Endothelial cell of umbilical vein (primary cell): ENCODE data around the gene COG5. TPM values are rescaled to one million over a fixed set of nuclear protein-coding genes. Genes with fewer than 3 reads are reported as not detected.

Experiments used
- BruUV-seq: library from RNA; stranded (reverse); fragments of 400-500 nt; replicated peaks from 2 replicates; lab custom pipeline; 2021; lab: Mats Ljungman, UMichigan
- CTCF ChIA-PET: fragments of 300-600, 350-600 bp; sonication (Branson Sonifier 250); formaldehyde crosslinking; loops from one replicate; lab custom pipeline; 2021; ENCODE audit warnings: antibody characterized with exemption, inconsistent platforms; lab: Charles Lee
- POLR2A ChIA-PET: fragments of 300-600, 350-600 bp; sonication (Branson Sonifier 250); formaldehyde crosslinking; loops from one replicate; lab custom pipeline; 2021; ENCODE audit warnings: antibody characterized with exemption, inconsistent platforms; lab: Charles Lee
- DNase-seq: peaks from one replicate; pipeline ENCODE4 v3.0.0-alpha.2; 2011; ENCODE audit warnings: low read depth, low spot score
- FAIRE-seq: peaks from 2 replicates; lab custom pipeline; 2011; peaks lifted over from hg19 to GRCh38; lab: Jason Lieb, UNC
- H2AFZ ChIP-seq: 2 replicates; pipeline ENCODE4 v1.6.0; 2012; ENCODE audit warnings: low read depth, low read length, control low read depth, inconsistent platforms
- H3K27ac ChIP-seq: 2 replicates; pipeline ENCODE4 v1.5.1; 2011; ENCODE audit warnings: low read depth, mild to moderate bottlenecking, control low read depth, low read length, moderate library complexity; ENCODE audit not compliant: insufficient read depth
- H3K27me3 ChIP-seq, 2 experiments: 2 replicates each; pipeline versions ENCODE4 v1.6.0 to v1.6.1; 2011; ENCODE audit warnings: low read length in 2 of 2, mixed read lengths in 1 of 2; ENCODE audit not compliant: control insufficient read depth in 2 of 2, insufficient read depth in 2 of 2
- H3K36me3 ChIP-seq, 2 experiments: 2 replicates in 1 of 2; 3 replicates in 1 of 2; pipeline ENCODE4 v1.5.1; 2011; ENCODE audit warnings: low read length in 2 of 2, mild to moderate bottlenecking in 1 of 2, moderate library complexity in 1 of 2; ENCODE audit not compliant: control insufficient read depth in 2 of 2, insufficient read depth in 2 of 2; ENCODE audit errors: extremely low read depth in 1 of 2
- H3K4me1 ChIP-seq: 3 replicates; pipeline ENCODE4 v1.5.1; 2011; ENCODE audit warnings: mild to moderate bottlenecking, low read length; ENCODE audit not compliant: control insufficient read depth, insufficient read depth; ENCODE audit errors: extremely low read depth
- H3K4me2 ChIP-seq: 2 replicates; pipeline ENCODE4 v1.6.1; 2011; ENCODE audit warnings: low read length, control low read depth, mixed read lengths; ENCODE audit not compliant: insufficient read depth
- H3K4me3 ChIP-seq, 3 experiments: fragments of 200-600 bp in 1 of 3; sonication (generic), shearing (Covaris generic) in 1 of 3; replicated peaks in 1 of 3; 2 replicates each; pipeline ENCODE4 v1.5.1; 2011 to 2016; ENCODE audit warnings: control low read depth in 3 of 3, low read length in 3 of 3, mild to moderate bottlenecking in 2 of 3, inconsistent platforms in 1 of 3, low read depth in 1 of 3, moderate library complexity in 1 of 3; ENCODE audit not compliant: insufficient read depth in 1 of 3
- H3K79me2 ChIP-seq: 2 replicates; pipeline ENCODE4 v1.6.0; 2012; ENCODE audit warnings: low read length, inconsistent platforms; ENCODE audit not compliant: control insufficient read depth, insufficient read depth
- H3K9ac ChIP-seq: replicated peaks from 2 replicates; pipeline ENCODE3; 2011; ENCODE audit warnings: low read length, control low read depth; ENCODE audit not compliant: insufficient read depth; ENCODE audit errors: extremely low read depth
- H3K9me1 ChIP-seq: replicated peaks from 3 replicates; pipeline ENCODE4 v1.6.0; 2011; ENCODE audit warnings: mild to moderate bottlenecking, low read length; ENCODE audit not compliant: control insufficient read depth, insufficient read depth; ENCODE audit errors: extremely low read depth
- H3K9me3 ChIP-seq: replicated peaks from 2 replicates; pipeline ENCODE4 v1.5.1; 2012; ENCODE audit warnings: low read length, inconsistent platforms; ENCODE audit not compliant: control insufficient read depth, insufficient read depth
- H4K20me1 ChIP-seq: replicated peaks from 2 replicates; pipeline ENCODE3; 2011; ENCODE audit warnings: mild to moderate bottlenecking, low read length; ENCODE audit not compliant: control insufficient read depth, insufficient read depth; ENCODE audit errors: extremely low read depth
- CTCF ChIP-seq, 2 donors: IDR thresholded peaks; 1 replicate in 1 of 2; 2 replicates in 1 of 2; pipeline ENCODE4 v1.5.1; 2011; ENCODE audit warnings: low read length in 2 of 2, mild to moderate bottlenecking in 2 of 2, moderate library complexity in 2 of 2, control low read depth in 1 of 2, inconsistent platforms in 1 of 2, low read depth in 1 of 2; ENCODE audit not compliant: insufficient read depth in 1 of 2; ENCODE audit errors: extremely low read depth in 1 of 2
- EZH2 ChIP-seq: IDR thresholded peaks from 2 replicates; pipeline ENCODE4 v1.6.1; 2012; ENCODE audit warnings: borderline replicate concordance, low read depth, mild to moderate bottlenecking, moderate library complexity, low read length, inconsistent platforms; ENCODE audit not compliant: severe bottlenecking
- FOS ChIP-seq: IDR thresholded peaks from 2 replicates; pipeline ENCODE4 v1.6.1; 2011; ENCODE audit warnings: mild to moderate bottlenecking, low read length, moderate library complexity, borderline replicate concordance; ENCODE audit not compliant: insufficient read depth
- GATA2 ChIP-seq: IDR thresholded peaks from 2 replicates; pipeline ENCODE4 v1.7.0; 2011; ENCODE audit warnings: low read depth, mild to moderate bottlenecking, moderate library complexity, mixed read lengths, low read length; ENCODE audit not compliant: insufficient read length, insufficient read depth
- JUN ChIP-seq: IDR thresholded peaks from 2 replicates; pipeline ENCODE4 v1.6.1; 2011; ENCODE audit warnings: borderline replicate concordance, low read depth; ENCODE audit not compliant: insufficient read length, insufficient read depth
- MYC ChIP-seq: IDR thresholded peaks from one replicate; pipeline ENCODE4 v1.6.1; 2011; ENCODE audit warnings: mild to moderate bottlenecking, low read depth, low read length
- POLR2A ChIP-seq: IDR thresholded peaks from 2 replicates; pipeline ENCODE4 v1.6.1; 2012; ENCODE audit warnings: low read depth, mild to moderate bottlenecking, control low read depth, low read length
- POLR2AphosphoS5 ChIP-seq: IDR thresholded peaks from 2 replicates; pipeline ENCODE4 v1.6.1; 2012; ENCODE audit warnings: low read depth, mild to moderate bottlenecking, control low read depth, low read length, moderate library complexity; ENCODE audit not compliant: insufficient read depth
- dilution Hi-C: fragments of 300-500 bp; cut with MboI; formaldehyde crosslinking; loops from one replicate; pipeline ENCODE4 v1.15.0; 2019; ENCODE audit warnings: low sequenced_read_pairs; ENCODE audit not compliant: extremely low pct_ligation_motif_present
- intact Hi-C: fragments of 100-400 bp; cut with micrococcal nuclease; formaldehyde crosslinking; loops from one replicate; pipeline ENCODE4 v1.10.0; 2022
- polyA plus RNA-seq, 4 experiments: library from polyadenylated mRNA; depleted of rRNA in 3 of 4; stranded (reverse) in 3 of 4; unstranded in 1 of 4; fragments of >200 nt; gene quantifications; 2 replicates each; pipeline versions ENCODE4 v1.2.1 to v1.2.3, GENCODE V29; 2011 to 2012; ENCODE audit warnings: missing spikeins in 1 of 4
- total RNA-seq: library from RNA; stranded (reverse); gene quantifications from 2 replicates; pipeline ENCODE4 v1.2.3, GENCODE V29; 2021
- TF ChIP-seq, protein P1 (sequence below): IDR thresholded peaks from 2 replicates; pipeline ENCODE4 v1.6.1; 2011; ENCODE audit not compliant: insufficient read depth, insufficient read length

Gene COG5
- total and polyA plus RNA-seq, 2 donors (not counting 3 experiments of a cell fraction or from before 2014, with no cell fraction given) = 18.8 to 45.3 TPM

- no peak for DNase-seq
- no peaks in the 10 kb centered on the region for H3K27me3 ChIP-seq
- H4K20me1 ChIP-seq = no peaks in the 10 kb centered on the region
- no peaks in the 10 kb centered on the region for H3K79me2 ChIP-seq
- no peak for FAIRE-seq
- H3K9ac ChIP-seq = no peak overlapping the region
- no peak overlapping the region for H3K27ac ChIP-seq
- dilution Hi-C loops = no loop called here
- no peaks in the 10 kb centered on the region for H3K9me3 ChIP-seq
- intact Hi-C loops = no loop called here
- BruUV-seq = no TSS peak
- no peak overlapping the region for H2AFZ ChIP-seq
- H3K4me3 ChIP-seq = no peak overlapping the region
- no peaks in the 10 kb centered on the region for H3K9me1 ChIP-seq
- no peaks in the 10 kb centered on the region for H3K36me3 ChIP-seq
- TF ChIP-seq FOS = no peak
- no peak for TF ChIP-seq CTCF (IDR thresholded peaks at IDR 0.05; ENCODE audit: extremely low read depth in 1 of 2, insufficient read depth in 1 of 2, low read depth in 1 of 2, low read length in 2 of 2)
- no peaks in the 10 kb centered on the region for H3K4me1 ChIP-seq
- no peak overlapping the region for H3K4me2 ChIP-seq
- ChIA-PET POLR2A (no interaction called here), CTCF (no interaction called here)
Observed at GRCh38 chr7:107304063-107304462, 259.7 kb downstream of the COG5 start.

- H3K4me3 ChIP-seq = no peak overlapping the region
- H3K9ac ChIP-seq = no peak overlapping the region
- BruUV-seq = no TSS peak
- TF ChIP-seq JUN (no peak), EZH2 (no peak), MYC (no peak), FOS (no peak), POLR2AphosphoS5 (no peak), GATA2 (no peak), POLR2A (no peak), CTCF (IDR thresholded peaks at IDR 0.05; ENCODE audit: extremely low read depth in 1 of 2, insufficient read depth in 1 of 2, low read depth in 1 of 2, low read length in 2 of 2) (no peak)
- TF ChIP-seq, protein P1, sequence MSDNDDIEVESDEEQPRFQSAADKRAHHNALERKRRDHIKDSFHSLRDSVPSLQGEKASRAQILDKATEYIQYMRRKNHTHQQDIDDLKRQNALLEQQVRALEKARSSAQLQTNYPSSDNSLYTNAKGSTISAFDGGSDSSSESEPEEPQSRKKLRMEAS = no peak
- H3K27ac ChIP-seq = no peak overlapping the region
- H3K27me3 ChIP-seq = no peaks in the 10 kb centered on the region
- dilution Hi-C loops (no loop called here), intact Hi-C loops (no loop called here)
- no peak overlapping the region for H3K4me2 ChIP-seq
- no peaks in the 10 kb centered on the region for H4K20me1 ChIP-seq
- H3K9me1 ChIP-seq = no peaks in the 10 kb centered on the region
- ChIA-PET CTCF (interaction anchor here (0.6 kb wide), 1 partner anchor 40 kb away, joined by 3 read pairs; no protein-coding TSS in a partner anchor), POLR2A (no interaction called here)
- DNase-seq = no peak
- H3K4me1 ChIP-seq = no peaks in the 10 kb centered on the region
- no peaks in the 10 kb centered on the region for H3K9me3 ChIP-seq
- FAIRE-seq = no peak
- H3K79me2 ChIP-seq = no peaks in the 10 kb centered on the region
- no peaks in the 10 kb centered on the region for H3K36me3 ChIP-seq
- H2AFZ ChIP-seq = no peak overlapping the region
Observed at GRCh38 chr7:107302250-107302847, 261.4 kb downstream of the COG5 start.
